ENCODE data around the gene RTEL1. TPM values are rescaled to one million over a fixed set of nuclear protein-coding genes. Genes with fewer than 3 reads are reported as not detected.

The RTEL1 gene
- total RNA-seq, 1 experiment from 2014 or later = 51.1 TPM

GRCh38 chr20:63660622-63661021 is 2.5 kb downstream of the RTEL1 start:
- Mint-ChIP-seq H3K4me3 (ENCODE audit: unreplicated experiment) (no peak overlapping the region), H3K4me1 (ENCODE audit: low read depth, unreplicated experiment) (peaks cover 15% of the 10 kb centered on the region)

GRCh38 chr20:63661108-63661507 is 3.0 kb downstream of the RTEL1 start:
- Mint-ChIP-seq H3K4me1 (ENCODE audit: low read depth, unreplicated experiment) (peaks cover 15% of the 10 kb centered on the region), H3K27ac (ENCODE audit: unreplicated experiment) (no peak overlapping the region), H3K9me3 (ENCODE audit: unreplicated experiment) (no peaks in the 10 kb centered on the region), H3K27me3 (ENCODE audit: insufficient read depth, unreplicated experiment) (no peaks in the 10 kb centered on the region), H3K4me3 (ENCODE audit: unreplicated experiment) (no peak overlapping the region), H3K36me3 (ENCODE audit: insufficient read depth, unreplicated experiment) (peaks cover 22% of the 10 kb centered on the region)
- intact Hi-C loops (cut with micrococcal nuclease; ENCODE audit: unreplicated experiment) = no loop called here
- no peak for TF ChIP-seq CTCF (IDR thresholded peaks at IDR 0.05; ENCODE audit: insufficient read depth in 1 of 2, low read depth in 1 of 2, low read length in 1 of 2, severe bottlenecking in 1 of 2, unreplicated experiment in 1 of 2)
- no peaks in the 10 kb centered on the region for H3K27me3 ChIP-seq (replicated peaks; ENCODE audit: control insufficient read depth, insufficient read depth, low read length)
- peaks cover 10% of the 10 kb centered on the region for H3K4me1 ChIP-seq
- no peak for DNase-seq
- no peak overlapping the region for H3K4me3 ChIP-seq (ENCODE audit: low read depth, low read length)
- H3K9me3 ChIP-seq = no peaks in the 10 kb centered on the region
- BruUV-seq (replicated peaks) = no TSS peak
- CTCF ChIA-PET = interaction anchor here (0.5 to 1.1 kb wide), 2 partner anchors 54 to 204 kb away, joined by 3 read pairs; partner anchors contain the start of gene TPD52L2
- POLR2A ChIA-PET = no interaction called here
- no peaks in the 10 kb centered on the region; the same call in 1 of the 2 replicates for H3K36me3 ChIP-seq (ENCODE audit: control insufficient read depth, insufficient read depth, low read length)

More at GRCh38 chr20:63660622-63661021, 2.5 kb downstream of the RTEL1 start:
- intact Hi-C loops (cut with micrococcal nuclease; ENCODE audit: unreplicated experiment) = no loop called here
- Histone ChIP-seq H3K9me3 (no peaks in the 10 kb centered on the region), H3K36me3 (ENCODE audit: control insufficient read depth, insufficient read depth, low read length) (no peaks in the 10 kb centered on the region; the same call in 1 of the 2 replicates), H3K4me3 (ENCODE audit: low read depth, low read length) (no peak overlapping the region), H3K4me1 (peaks cover 10% of the 10 kb centered on the region), H3K27me3 (replicated peaks; ENCODE audit: control insufficient read depth, insufficient read depth, low read length) (no peaks in the 10 kb centered on the region)
- Mint-ChIP-seq H3K9me3 (ENCODE audit: unreplicated experiment) (no peaks in the 10 kb centered on the region), H3K27ac (ENCODE audit: unreplicated experiment) (no peak overlapping the region), H3K27me3 (ENCODE audit: insufficient read depth, unreplicated experiment) (no peaks in the 10 kb centered on the region), H3K36me3 (ENCODE audit: insufficient read depth, unreplicated experiment) (peaks cover 22% of the 10 kb centered on the region)
- no TSS peak for BruUV-seq (replicated peaks)
- ChIA-PET POLR2A (no interaction called here), CTCF (interaction anchor here (0.5 kb wide), 1 partner anchor 54 kb away, joined by 3 read pairs; no protein-coding TSS in a partner anchor)
- TF ChIP-seq CTCF (IDR thresholded peaks at IDR 0.05; ENCODE audit: insufficient read depth in 1 of 2, low read depth in 1 of 2, low read length in 1 of 2, severe bottlenecking in 1 of 2, unreplicated experiment in 1 of 2) = no peak
- no peak for DNase-seq

GRCh38 chr20:63661959-63662812 is 4.1 kb downstream of the RTEL1 start:
- H3K27me3 Mint-ChIP-seq (ENCODE audit: insufficient read depth, unreplicated experiment) = no peaks in the 10 kb centered on the region
- ChIA-PET CTCF (interaction anchor here (0.6 to 1.1 kb wide), 5 partner anchors 20 to 1425 kb away, joined by 3 to 5 read pairs (median 4); partner anchors contain the start of gene TPD52L2), POLR2A (no interaction called here)
- H3K27ac Mint-ChIP-seq (ENCODE audit: unreplicated experiment) = no peak overlapping the region
- H3K36me3 Mint-ChIP-seq (ENCODE audit: insufficient read depth, unreplicated experiment) = peaks cover 22% of the 10 kb centered on the region
- H3K4me3 ChIP-seq (ENCODE audit: low read depth, low read length) = no peak overlapping the region
- H3K9me3 ChIP-seq = no peaks in the 10 kb centered on the region
- peaks cover 10% of the 10 kb centered on the region for H3K4me1 ChIP-seq
- BruUV-seq (replicated peaks) = no TSS peak
- no peak for TF ChIP-seq CTCF (IDR thresholded peaks at IDR 0.05; ENCODE audit: insufficient read depth in 1 of 2, low read depth in 1 of 2, low read length in 1 of 2, severe bottlenecking in 1 of 2, unreplicated experiment in 1 of 2)
- intact Hi-C loops (cut with micrococcal nuclease; ENCODE audit: unreplicated experiment) = no loop called here
- no peaks in the 10 kb centered on the region for H3K9me3 Mint-ChIP-seq (ENCODE audit: unreplicated experiment)
- H3K36me3 ChIP-seq (ENCODE audit: control insufficient read depth, insufficient read depth, low read length) = no peaks in the 10 kb centered on the region; the same call in 1 of the 2 replicates
- peaks cover 15% of the 10 kb centered on the region for H3K4me1 Mint-ChIP-seq (ENCODE audit: low read depth, unreplicated experiment)
- H3K27me3 ChIP-seq (replicated peaks; ENCODE audit: control insufficient read depth, insufficient read depth, low read length) = no peaks in the 10 kb centered on the region
- peak in 1 of 2 experiments; percentile 51 for DNase-seq
- no peak overlapping the region for H3K4me3 Mint-ChIP-seq (ENCODE audit: unreplicated experiment)
